ENCODE measurements around the gene PARVB. TPM values are rescaled to one million over a fixed set of nuclear protein-coding genes. Genes with fewer than 3 reads are reported as not detected.
A peak's percentile ranks its signal among the peaks of the same experiment; 100 is the strongest.

Gene PARVB
- total and polyA plus RNA-seq, 9 donors, result 12.3 to 62.9 (median 39.1) TPM

DNA sequence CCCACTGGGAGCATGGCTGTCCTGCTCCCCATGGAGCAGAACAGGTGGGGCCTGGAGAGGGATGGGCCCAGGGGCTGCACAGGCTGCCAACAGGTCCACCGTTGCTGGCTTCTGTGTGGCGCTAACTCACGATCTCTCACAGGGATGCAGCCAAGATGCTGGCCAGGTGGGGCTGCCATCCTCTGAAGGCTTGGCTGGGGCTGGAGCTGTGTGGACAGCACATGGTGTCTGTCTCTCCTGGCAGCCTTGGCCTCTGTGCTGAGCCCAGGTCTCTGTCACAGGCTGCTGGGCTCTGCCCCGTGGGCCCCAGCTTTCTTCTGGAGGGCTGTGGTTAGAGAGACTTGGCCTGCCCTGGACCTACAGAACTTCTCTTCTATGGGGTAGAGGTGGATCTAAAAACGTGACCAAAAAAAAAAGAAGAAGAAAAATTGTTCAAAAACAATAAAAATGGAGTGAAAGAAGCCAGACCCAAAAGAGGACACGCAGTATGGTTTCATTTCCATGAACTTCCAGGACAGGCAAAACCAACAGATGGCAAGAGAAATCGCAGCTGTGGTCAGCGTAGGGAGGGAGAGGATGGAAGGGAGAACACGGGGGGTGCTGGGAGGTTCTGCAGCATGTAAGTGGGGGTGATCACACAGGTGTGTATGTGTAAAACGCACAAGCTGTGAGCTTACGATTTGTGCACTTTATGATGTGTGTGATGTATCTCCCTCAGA is 168.9 kb downstream of the PARVB start:
- H3K27me3 ChIP-seq, result no peaks in the 10 kb centered on the region
- intact Hi-C loops (cut with DNase I), result no loop called here
- 27 to 34% (median 30%) methylated on average over 8 to 11 of the region's 11 CpGs for whole genome bisulfite sequencing, 3 donors
- no peaks in the 10 kb centered on the region for H3K4me1 ChIP-seq (ENCODE audit: insufficient read depth)
- H3K36me3 ChIP-seq, result no peaks in the 10 kb centered on the region
- DNase-seq, result peak in 1 of 5 donors; percentile 2
- H3K9me3 ChIP-seq, result no peaks in the 10 kb centered on the region
- TF ChIP-seq EP300 (IDR thresholded peaks at IDR 0.05) (no peak), POLR2A (IDR thresholded peaks at IDR 0.05) (no peak)
- H3K27ac ChIP-seq, result no peak overlapping the region
- H3K4me3 ChIP-seq, result no peak overlapping the region

DNA sequence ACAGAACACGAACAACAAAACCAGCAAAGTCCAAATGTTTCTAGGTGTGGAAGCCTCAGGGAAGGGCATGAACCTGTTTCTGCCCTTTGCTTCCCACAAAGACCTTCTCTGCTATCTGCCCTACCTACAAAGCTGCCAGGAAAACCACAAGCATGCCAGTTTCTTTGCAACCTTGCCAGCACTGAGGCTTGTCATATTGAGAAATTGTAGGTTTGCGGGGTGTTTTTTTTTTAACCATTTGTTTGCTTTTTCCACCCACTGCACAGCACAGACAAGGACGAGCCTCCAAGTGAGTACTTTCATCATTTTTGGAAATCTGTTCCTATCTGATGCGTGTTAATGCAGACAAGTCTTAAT is 169.4 kb downstream of the PARVB start:
- no peak for DNase-seq
- no peaks in the 10 kb centered on the region for H3K27me3 ChIP-seq
- no peaks in the 10 kb centered on the region for H3K9me3 ChIP-seq
- TF ChIP-seq, protein P1, sequence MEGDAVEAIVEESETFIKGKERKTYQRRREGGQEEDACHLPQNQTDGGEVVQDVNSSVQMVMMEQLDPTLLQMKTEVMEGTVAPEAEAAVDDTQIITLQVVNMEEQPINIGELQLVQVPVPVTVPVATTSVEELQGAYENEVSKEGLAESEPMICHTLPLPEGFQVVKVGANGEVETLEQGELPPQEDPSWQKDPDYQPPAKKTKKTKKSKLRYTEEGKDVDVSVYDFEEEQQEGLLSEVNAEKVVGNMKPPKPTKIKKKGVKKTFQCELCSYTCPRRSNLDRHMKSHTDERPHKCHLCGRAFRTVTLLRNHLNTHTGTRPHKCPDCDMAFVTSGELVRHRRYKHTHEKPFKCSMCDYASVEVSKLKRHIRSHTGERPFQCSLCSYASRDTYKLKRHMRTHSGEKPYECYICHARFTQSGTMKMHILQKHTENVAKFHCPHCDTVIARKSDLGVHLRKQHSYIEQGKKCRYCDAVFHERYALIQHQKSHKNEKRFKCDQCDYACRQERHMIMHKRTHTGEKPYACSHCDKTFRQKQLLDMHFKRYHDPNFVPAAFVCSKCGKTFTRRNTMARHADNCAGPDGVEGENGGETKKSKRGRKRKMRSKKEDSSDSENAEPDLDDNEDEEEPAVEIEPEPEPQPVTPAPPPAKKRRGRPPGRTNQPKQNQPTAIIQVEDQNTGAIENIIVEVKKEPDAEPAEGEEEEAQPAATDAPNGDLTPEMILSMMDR (IDR thresholded peaks at IDR 0.05), result no peak
- TF ChIP-seq EP300 (IDR thresholded peaks at IDR 0.05) (no peak), POLR2A (IDR thresholded peaks at IDR 0.05) (no peak)
- H3K36me3 ChIP-seq, result no peaks in the 10 kb centered on the region
- intact Hi-C loops (cut with DNase I), result no loop called here
- no peak overlapping the region for H3K4me3 ChIP-seq
- WGBS, 3 donors, result 44 to 58% (median 44%) methylated on average over 4 of the region's 4 CpGs
- no peak overlapping the region for H3K27ac ChIP-seq
- H3K4me1 ChIP-seq (ENCODE audit: insufficient read depth), result no peaks in the 10 kb centered on the region

DNA sequence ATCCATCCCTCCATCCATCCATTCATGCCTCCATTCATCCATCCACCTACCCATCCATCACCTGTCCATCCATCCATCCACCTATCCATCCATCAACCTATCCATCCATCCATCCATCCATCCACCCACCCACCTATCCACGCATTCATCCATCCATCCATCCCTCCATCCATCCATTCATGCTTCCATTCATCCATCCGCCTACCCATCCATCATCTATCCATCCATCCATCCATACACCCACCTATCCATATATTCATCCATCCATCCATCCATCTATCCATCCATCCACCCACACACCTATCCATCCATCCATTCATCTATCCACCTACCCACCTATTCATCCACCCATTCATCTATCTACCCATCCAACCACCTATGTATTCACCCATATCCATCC is 170.5 kb downstream of the PARVB start:
- Histone ChIP-seq H3K27me3 (no peaks in the 10 kb centered on the region), H3K36me3 (no peaks in the 10 kb centered on the region), H3K9me3 (no peaks in the 10 kb centered on the region), H3K27ac (no peak overlapping the region), H3K4me1 (ENCODE audit: insufficient read depth) (no peaks in the 10 kb centered on the region), H3K4me3 (no peak overlapping the region)
- TF ChIP-seq POLR2A (IDR thresholded peaks at IDR 0.05) (no peak), EP300 (IDR thresholded peaks at IDR 0.05) (no peak)
- TF ChIP-seq, protein P1 (IDR thresholded peaks at IDR 0.05), result no peak
- intact Hi-C loops (cut with DNase I), result no loop called here
- no peak for DNase-seq
- 69 to 98% (median 97%) methylated on average over 2 of the region's 2 CpGs for WGBS, 3 donors

DNA sequence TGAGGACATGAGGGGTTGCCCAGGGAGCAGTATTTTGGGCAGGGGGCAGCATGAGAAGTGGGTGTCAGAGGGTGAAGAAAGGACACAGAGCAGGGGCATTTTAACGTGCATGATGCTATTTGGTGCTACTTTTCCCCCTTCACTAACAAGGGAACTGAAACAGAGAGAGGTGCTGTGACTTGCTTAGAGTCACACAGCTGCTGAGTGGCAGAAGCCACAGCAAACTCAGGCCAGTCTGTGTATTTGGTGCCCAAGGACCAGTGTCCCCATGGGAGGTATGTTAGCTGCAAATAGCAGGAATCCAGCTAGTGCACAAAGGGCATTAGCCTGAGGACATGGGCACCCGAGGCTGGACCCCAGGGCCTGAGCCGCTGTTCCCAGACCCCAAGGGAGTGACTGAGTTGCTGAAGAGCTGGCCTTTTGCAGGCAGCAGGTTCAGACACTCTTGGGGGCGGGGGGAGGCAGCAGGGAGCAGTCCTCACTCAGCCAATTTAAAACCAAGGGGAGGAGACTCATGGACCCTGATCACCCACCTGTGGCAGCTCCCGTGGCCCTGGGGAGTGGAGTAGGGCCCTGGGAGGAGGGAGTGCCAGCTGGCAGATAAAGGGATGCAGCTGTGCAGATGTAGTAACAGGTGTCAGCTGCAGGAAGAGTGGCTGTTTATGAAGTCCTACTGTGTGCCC is 171.2 kb downstream of the PARVB start:
- H3K9me3 ChIP-seq, result no peaks in the 10 kb centered on the region
- peak in 1 of 5 donors; percentile 5 for DNase-seq
- no peak overlapping the region for H3K4me3 ChIP-seq
- TF ChIP-seq POLR2A (IDR thresholded peaks at IDR 0.05) (no peak), EP300 (IDR thresholded peaks at IDR 0.05) (no peak)
- TF ChIP-seq, protein P1 (IDR thresholded peaks at IDR 0.05), result no peak
- H3K27ac ChIP-seq, result no peak overlapping the region
- no peaks in the 10 kb centered on the region for H3K36me3 ChIP-seq
- H3K4me1 ChIP-seq (ENCODE audit: insufficient read depth), result no peaks in the 10 kb centered on the region
- H3K27me3 ChIP-seq, result no peaks in the 10 kb centered on the region
- WGBS, 3 donors, result 54 to 60% (median 56%) methylated on average over 5 of the region's 5 CpGs
- intact Hi-C loops (cut with DNase I), result no loop called here

DNA sequence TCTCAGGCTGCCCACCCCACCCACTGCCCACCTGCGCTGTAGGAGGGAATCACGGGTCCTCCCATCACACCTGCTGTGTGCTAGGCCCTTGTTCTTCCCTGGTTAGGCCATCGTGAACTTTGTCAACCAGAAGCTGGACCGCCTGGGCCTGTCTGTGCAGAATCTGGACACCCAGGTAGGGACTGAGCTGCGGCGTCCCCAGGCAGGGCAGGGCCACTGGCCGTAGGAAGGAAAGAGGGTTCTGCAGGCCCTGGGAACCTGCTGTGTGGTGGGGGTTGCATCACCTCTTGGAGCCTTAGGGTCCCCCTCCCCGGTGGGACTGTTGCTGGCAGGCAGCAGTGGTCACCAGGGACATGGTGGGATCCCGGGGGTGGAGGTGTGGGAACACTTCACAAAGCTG is 172.1 kb downstream of the PARVB start:
- DNase-seq, result peak in 1 of 5 donors; percentile 9
- H3K4me3 ChIP-seq, result no peak overlapping the region
- WGBS, 3 donors, result 68 to 75% (median 74%) methylated on average over 9 of the region's 9 CpGs
- intact Hi-C loops (cut with DNase I), result no loop called here
- no peak overlapping the region for H3K27ac ChIP-seq
- no peaks in the 10 kb centered on the region for H3K4me1 ChIP-seq (ENCODE audit: insufficient read depth)
- TF ChIP-seq, protein P1 (IDR thresholded peaks at IDR 0.05), result no peak
- TF ChIP-seq EP300 (IDR thresholded peaks at IDR 0.05), result no peak
- no peak for TF ChIP-seq POLR2A (IDR thresholded peaks at IDR 0.05)
- no peaks in the 10 kb centered on the region for H3K36me3 ChIP-seq
- no peaks in the 10 kb centered on the region for H3K27me3 ChIP-seq
- H3K9me3 ChIP-seq, result no peaks in the 10 kb centered on the region
